Measurements from ENCODE around the gene OXSM. TPM values are rescaled to one million over a fixed set of nuclear protein-coding genes. Genes with fewer than 3 reads are reported as not detected.

OXSM gene
- total and polyA plus RNA-seq, 11 donors, result 7.3 to 21.8 (median 15.0) TPM

DNA sequence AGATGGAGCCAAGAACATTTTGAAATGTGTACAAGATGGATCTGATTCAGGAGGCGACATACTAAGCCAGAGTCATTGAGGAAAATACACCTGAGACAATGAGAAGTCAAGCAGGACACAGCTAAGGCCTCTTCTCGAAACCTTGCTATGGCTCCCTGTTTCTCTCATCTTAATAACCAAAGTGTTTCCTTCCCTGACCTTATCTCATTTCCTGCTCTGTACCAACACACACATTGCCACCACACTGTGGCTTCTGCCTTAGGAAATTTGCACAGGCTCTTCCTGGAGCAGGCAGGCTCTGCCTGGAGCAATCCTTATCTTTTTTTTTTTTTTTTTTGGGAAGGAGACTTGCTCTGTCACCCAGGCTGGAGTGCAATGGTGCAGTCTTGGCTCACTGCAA, 36.6 kb downstream of the OXSM start:
- Histone ChIP-seq H3K36me3 (no peaks in the 10 kb centered on the region), H3K4me3 (no peak overlapping the region), H3K9me3 (peaks cover 0 to 9% (median 0%) of the 10 kb centered on the region in 12 donors), H3K27me3 (no peaks in the 10 kb centered on the region), H3K27ac (no peak overlapping the region), H3K4me1 (no peaks in the 10 kb centered on the region)
- no peak for ATAC-seq
- intact Hi-C loops (cut with DNase I), result no loop called here
- no peak for TF ChIP-seq POLR2A (IDR thresholded peaks at IDR 0.05)
- TF ChIP-seq, protein P1, sequence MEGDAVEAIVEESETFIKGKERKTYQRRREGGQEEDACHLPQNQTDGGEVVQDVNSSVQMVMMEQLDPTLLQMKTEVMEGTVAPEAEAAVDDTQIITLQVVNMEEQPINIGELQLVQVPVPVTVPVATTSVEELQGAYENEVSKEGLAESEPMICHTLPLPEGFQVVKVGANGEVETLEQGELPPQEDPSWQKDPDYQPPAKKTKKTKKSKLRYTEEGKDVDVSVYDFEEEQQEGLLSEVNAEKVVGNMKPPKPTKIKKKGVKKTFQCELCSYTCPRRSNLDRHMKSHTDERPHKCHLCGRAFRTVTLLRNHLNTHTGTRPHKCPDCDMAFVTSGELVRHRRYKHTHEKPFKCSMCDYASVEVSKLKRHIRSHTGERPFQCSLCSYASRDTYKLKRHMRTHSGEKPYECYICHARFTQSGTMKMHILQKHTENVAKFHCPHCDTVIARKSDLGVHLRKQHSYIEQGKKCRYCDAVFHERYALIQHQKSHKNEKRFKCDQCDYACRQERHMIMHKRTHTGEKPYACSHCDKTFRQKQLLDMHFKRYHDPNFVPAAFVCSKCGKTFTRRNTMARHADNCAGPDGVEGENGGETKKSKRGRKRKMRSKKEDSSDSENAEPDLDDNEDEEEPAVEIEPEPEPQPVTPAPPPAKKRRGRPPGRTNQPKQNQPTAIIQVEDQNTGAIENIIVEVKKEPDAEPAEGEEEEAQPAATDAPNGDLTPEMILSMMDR (IDR thresholded peaks at IDR 0.05), result no peak
- 61 to 74% (median 70%) methylated on average over 2 of the region's 2 CpGs for WGBS, 4 donors
- no peak for DNase-seq

DNA sequence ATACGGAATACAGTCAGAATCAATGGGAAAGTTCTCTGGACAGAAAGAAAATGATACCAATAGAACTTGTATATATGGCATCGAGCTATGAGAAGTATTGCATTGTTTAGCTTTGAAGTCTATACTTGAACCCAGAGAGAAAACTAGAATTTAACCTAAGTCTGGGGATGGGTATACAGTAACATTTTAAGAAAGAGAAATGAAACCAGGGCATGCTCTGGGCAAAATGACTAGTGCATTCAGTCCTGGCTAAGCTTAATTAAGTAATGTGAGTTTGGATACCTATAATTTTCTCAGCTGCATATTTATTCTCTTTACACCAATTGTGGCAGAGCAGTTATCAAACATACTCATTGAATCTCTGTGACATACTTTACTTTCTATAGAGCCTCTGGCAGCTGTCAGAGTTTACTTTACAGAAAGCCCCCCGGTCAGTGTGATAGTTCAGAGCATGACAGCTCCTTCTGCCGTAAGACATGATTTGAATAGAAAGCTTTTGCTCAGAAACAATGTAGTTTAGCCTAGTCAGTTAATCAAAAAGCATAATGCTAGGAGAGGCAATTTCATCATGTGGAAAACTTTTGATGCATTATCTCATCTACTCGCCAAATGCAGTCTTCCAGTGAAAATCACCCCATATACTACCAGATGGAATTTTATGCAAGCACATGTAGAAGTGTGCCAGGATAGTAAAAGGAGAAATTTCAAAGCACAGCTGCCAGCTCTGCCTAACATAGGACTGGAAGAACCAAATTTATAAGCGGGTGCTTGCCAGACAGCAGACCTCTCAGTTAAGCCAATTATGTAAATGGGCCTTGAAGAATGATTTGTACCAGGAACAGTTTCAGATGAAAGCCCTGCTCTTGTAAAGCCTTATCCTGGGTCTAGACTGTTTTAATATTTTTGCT, 40.7 kb downstream of the OXSM start:
- ATAC-seq (no peak), DNase-seq (no peak)
- no peak overlapping the region for H3K4me3 ChIP-seq
- H3K27me3 ChIP-seq, result no peaks in the 10 kb centered on the region
- no peaks in the 10 kb centered on the region for H3K4me1 ChIP-seq
- intact Hi-C loops (cut with DNase I), result no loop called here
- no peaks in the 10 kb centered on the region for H3K36me3 ChIP-seq
- no peak overlapping the region for H3K27ac ChIP-seq
- WGBS, 4 donors, result 74 to 85% (median 80%) methylated on average over 6 of the region's 6 CpGs
- no peak for TF ChIP-seq POLR2A (IDR thresholded peaks at IDR 0.05)
- TF ChIP-seq, protein P1 (IDR thresholded peaks at IDR 0.05), result no peak
- H3K9me3 ChIP-seq, result peaks cover 0 to 9% (median 0%) of the 10 kb centered on the region in 12 donors

DNA sequence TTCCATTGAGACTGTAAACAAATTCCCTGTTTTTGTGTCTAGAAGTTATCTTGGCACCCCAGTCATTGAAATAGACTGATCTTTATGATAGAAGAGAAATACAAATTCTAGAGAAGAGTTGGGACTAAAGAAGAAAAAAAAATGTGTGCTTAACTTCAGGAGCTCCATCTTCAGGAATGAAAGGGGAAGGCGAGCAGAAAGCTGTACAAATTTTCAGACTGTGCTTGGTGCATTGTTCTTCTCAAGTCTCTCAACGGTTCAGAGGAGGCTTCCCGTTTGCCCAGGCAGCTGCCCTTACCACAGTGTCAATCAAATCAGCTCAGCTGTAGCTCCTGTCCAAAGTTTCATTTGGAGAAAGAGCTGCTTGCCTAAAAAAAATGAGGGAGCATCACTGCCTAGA, 41.7 kb downstream of the OXSM start:
- Histone ChIP-seq H3K9me3 (peaks cover 0 to 9% (median 0%) of the 10 kb centered on the region in 12 donors), H3K36me3 (no peaks in the 10 kb centered on the region), H3K4me1 (no peaks in the 10 kb centered on the region), H3K27ac (no peak overlapping the region), H3K4me3 (no peak overlapping the region), H3K27me3 (no peaks in the 10 kb centered on the region)
- ATAC-seq, result no peak
- DNase-seq, result no peak
- WGBS, 4 donors, result 10 to 18% (median 14%) methylated on average over 3 of the region's 3 CpGs
- TF ChIP-seq POLR2A (IDR thresholded peaks at IDR 0.05), result no peak
- TF ChIP-seq, protein P1 (IDR thresholded peaks at IDR 0.05), result peak in 2 of 12 donors; percentile 12 to 22
- intact Hi-C loops (cut with DNase I), result no loop called here

DNA sequence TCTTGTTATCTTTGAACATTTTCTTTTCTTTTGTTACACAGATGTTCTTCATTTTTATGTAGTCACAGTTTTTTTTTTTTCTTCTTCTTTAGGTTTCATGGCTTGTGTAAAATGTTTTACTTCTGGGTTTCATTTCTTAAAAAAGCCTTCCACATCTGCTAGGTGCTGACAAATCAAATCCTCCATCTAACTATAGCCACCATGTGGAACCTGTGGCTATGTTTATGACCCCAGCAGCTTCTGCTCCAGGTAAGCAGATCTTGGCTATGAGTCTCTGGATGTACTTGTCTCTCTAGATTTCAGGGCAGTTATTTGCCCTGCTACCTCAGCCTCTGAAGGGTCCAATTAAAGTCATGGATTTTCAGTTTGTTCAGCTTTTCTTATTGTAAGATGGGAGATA, 44.5 kb downstream of the OXSM start:
- no peak for TF ChIP-seq POLR2A (IDR thresholded peaks at IDR 0.05)
- TF ChIP-seq, protein P1 (IDR thresholded peaks at IDR 0.05), result no peak
- no peak overlapping the region for H3K27ac ChIP-seq
- intact Hi-C loops (cut with DNase I), result no loop called here
- no peak overlapping the region for H3K4me3 ChIP-seq
- ATAC-seq (no peak), DNase-seq (no peak)
- H3K9me3 ChIP-seq, result peaks cover 0 to 12% (median 0%) of the 10 kb centered on the region in 12 donors
- H3K27me3 ChIP-seq, result no peaks in the 10 kb centered on the region
- no peaks in the 10 kb centered on the region for H3K36me3 ChIP-seq
- H3K4me1 ChIP-seq, result no peaks in the 10 kb centered on the region

Measured in heart left ventricle (tissue), 16 donors.